D721Med (cell line): ENCODE results near the gene LILRA1.

Experiments
- DNase-seq: peaks from one replicate; pipeline ENCODE4 v3.0.0; 2011; ENCODE audit warnings: low spot score; ENCODE audit not compliant: insufficient read length
- FAIRE-seq: peaks from 2 replicates; lab custom pipeline; 2011; peaks lifted over from hg19 to GRCh38; lab: Jason Lieb, UNC
- CTCF ChIP-seq: IDR thresholded peaks from 2 replicates; pipeline ENCODE4 v1.5.1; 2012; ENCODE audit warnings: mild to moderate bottlenecking, control low read depth; ENCODE audit not compliant: insufficient read depth; ENCODE audit errors: missing control alignments

The LILRA1 gene

GRCh38 chr19:54606891-54607784 is 13.7 kb downstream of the LILRA1 start:
- DNase-seq (no peak), FAIRE-seq (no peak)
- no peak for TF ChIP-seq CTCF

- DNase-seq (no peak), FAIRE-seq (no peak)
- no peak for TF ChIP-seq CTCF
These were observed 14.3 kb downstream of the LILRA1 start for GRCh38 chr19:54607785-54608150.

- no peak for TF ChIP-seq CTCF
- DNase-seq = no peak
These were observed 14.8 kb downstream of the LILRA1 start for GRCh38 chr19:54608205-54608604.

GRCh38 chr19:54608792-54609191 is 15.4 kb downstream of the LILRA1 start:
- DNase-seq (no peak), FAIRE-seq (no peak)
- no peak for TF ChIP-seq CTCF

More at GRCh38 chr19:54608205-54608604, 14.8 kb downstream of the LILRA1 start:
- no peak for FAIRE-seq

GRCh38 chr19:54609356-54609791 is 15.9 kb downstream of the LILRA1 start:
- no peak for TF ChIP-seq CTCF
- FAIRE-seq = no peak

GRCh38 chr19:54612428-54612827 is 19.0 kb downstream of the LILRA1 start:
- FAIRE-seq (no peak), DNase-seq (no peak)
- no peak for TF ChIP-seq CTCF

More at GRCh38 chr19:54609356-54609791, 15.9 kb downstream of the LILRA1 start:
- DNase-seq = no peak

GRCh38 chr19:54614726-54615125 is 21.3 kb downstream of the LILRA1 start:
- TF ChIP-seq CTCF = no peak
- no peak for FAIRE-seq
- no peak for DNase-seq
